Measurements from ENCODE around the gene CFAP61.

Gene CFAP61

GRCh38 chr20:20274821-20275220, 222.5 kb downstream of the CFAP61 start:
- DNase-seq (ENCODE audit: low spot score): no peak

- no peak for DNase-seq (ENCODE audit: low spot score)
These were observed 223.3 kb downstream of the CFAP61 start for GRCh38 chr20:20275636-20276035.

GRCh38 chr20:20276811-20277530, 224.6 kb downstream of the CFAP61 start:
- no peak for DNase-seq (ENCODE audit: low spot score)

- no peak for DNase-seq (ENCODE audit: low spot score)
These were observed 225.6 kb downstream of the CFAP61 start for GRCh38 chr20:20277894-20278335.

GRCh38 chr20:20286061-20286460, 233.7 kb downstream of the CFAP61 start:
- no peak for DNase-seq (ENCODE audit: low spot score)

- DNase-seq (ENCODE audit: low spot score): no peak
These were observed 237.0 kb downstream of the CFAP61 start for GRCh38 chr20:20289331-20289730.

GRCh38 chr20:20292472-20292871, 240.1 kb downstream of the CFAP61 start:
- no peak for DNase-seq (ENCODE audit: low spot score)

- DNase-seq (ENCODE audit: low spot score): no peak
These were observed 240.8 kb downstream of the CFAP61 start for GRCh38 chr20:20293141-20293540.

- DNase-seq (ENCODE audit: low spot score): no peak
These were observed 241.5 kb downstream of the CFAP61 start for GRCh38 chr20:20293691-20294385.

- no peak for DNase-seq (ENCODE audit: low spot score)
These were observed 243.5 kb downstream of the CFAP61 start for GRCh38 chr20:20295621-20296498.

GRCh38 chr20:20297181-20297580, 244.8 kb downstream of the CFAP61 start:
- DNase-seq (ENCODE audit: low spot score): no peak

GRCh38 chr20:20297752-20298151, 245.4 kb downstream of the CFAP61 start:
- no peak for DNase-seq (ENCODE audit: low spot score)

GRCh38 chr20:20299904-20300303, 247.6 kb downstream of the CFAP61 start:
- no peak for DNase-seq (ENCODE audit: low spot score)

- no peak for DNase-seq (ENCODE audit: low spot score)
These were observed 251.0 kb downstream of the CFAP61 start for GRCh38 chr20:20303320-20303719.

- DNase-seq (ENCODE audit: low spot score): no peak
These were observed 251.4 kb downstream of the CFAP61 start for GRCh38 chr20:20303742-20304141.

GRCh38 chr20:20304942-20305341, 252.6 kb downstream of the CFAP61 start:
- DNase-seq (ENCODE audit: low spot score): no peak

GRCh38 chr20:20312562-20312961, 260.2 kb downstream of the CFAP61 start:
- no peak for DNase-seq (ENCODE audit: low spot score)

- DNase-seq (ENCODE audit: low spot score): no peak
These were observed 264.9 kb downstream of the CFAP61 start for GRCh38 chr20:20317195-20317594.

GRCh38 chr20:20317621-20318364, 265.5 kb downstream of the CFAP61 start:
- DNase-seq (ENCODE audit: low spot score): no peak

GRCh38 chr20:20318365-20319161, 266.2 kb downstream of the CFAP61 start:
- DNase-seq (ENCODE audit: low spot score): no peak

- no peak for DNase-seq (ENCODE audit: low spot score)
These were observed 268.8 kb downstream of the CFAP61 start for GRCh38 chr20:20321134-20321533.

Measured in AG08395 (cell line).